OCI-LY7 (cell line): ENCODE data around the gene FGD4.

Experiments
- CTCF ChIP-seq: fragments of 200-600 bp; sonication (generic); conservative IDR thresholded peaks from 2 replicates; pipeline ENCODE4 v1.5.1; 2014; ENCODE audit warnings: mild to moderate bottlenecking, antibody characterized with exemption, low read length, moderate library complexity, mixed read lengths
- EZH2phosphoT487 ChIP-seq: fragments of 200-600 bp; sonication (generic); IDR thresholded peaks from 2 replicates; pipeline ENCODE4 v1.6.1; 2018; ENCODE audit warnings: low read depth, borderline replicate concordance, mild to moderate bottlenecking, mixed run types, antibody characterized with exemption, low read length, moderate library complexity, mixed read lengths

GRCh38 chr12:32686340-32686739 lies 287.0 kb downstream of the FGD4 start:
- TF ChIP-seq CTCF (no peak), EZH2phosphoT487 (no peak)
